MCF 10A (cell line): ENCODE measurements around the gene PNPLA8. TPM values are rescaled to one million over a fixed set of nuclear protein-coding genes. Genes with fewer than 3 reads are reported as not detected.

Source experiments
- BruUV-seq: library from RNA; stranded (reverse); fragments of 400-500 nt; replicated peaks from 2 replicates; lab custom pipeline; 2021; lab: Mats Ljungman, UMichigan
- CTCF ChIA-PET: fragments of 300-600 bp; sonication (Branson Sonifier 250); formaldehyde crosslinking; extraction: SDS; loops from one replicate; lab custom pipeline; 2021; ENCODE audit warnings: antibody characterized with exemption, inconsistent platforms; lab: Yijun Ruan, JAX
- POLR2A ChIA-PET: fragments of 300-600, 350-650 bp; sonication (Branson Sonifier 250); formaldehyde crosslinking; extraction: SDS; loops from one replicate; lab custom pipeline; 2020; ENCODE audit warnings: antibody characterized with exemption, inconsistent platforms; lab: Yijun Ruan, JAX
- DNase-seq: peaks from one replicate; pipeline ENCODE4 v3.0.0-alpha.2; 2018; ENCODE audit not compliant: unreplicated experiment
- H3K27ac Mint-ChIP-seq: one replicate; pipeline ENCODE4 v1.8.0; 2022; ENCODE audit warnings: mild to moderate bottlenecking, low read depth, mixed read lengths; ENCODE audit not compliant: unreplicated experiment
- H3K27me3 Mint-ChIP-seq: one replicate; pipeline ENCODE4 v1.8.0; 2022; ENCODE audit warnings: mixed read lengths; ENCODE audit not compliant: insufficient read depth, unreplicated experiment
- H3K36me3 Mint-ChIP-seq: one replicate; pipeline ENCODE4 v1.8.0; 2022; ENCODE audit warnings: mild to moderate bottlenecking, moderate library complexity, mixed read lengths; ENCODE audit not compliant: insufficient read depth, unreplicated experiment
- H3K4me1 Mint-ChIP-seq: one replicate; pipeline ENCODE4 v1.8.0; 2022; ENCODE audit warnings: mixed read lengths; ENCODE audit not compliant: insufficient read depth, unreplicated experiment
- H3K4me3 Mint-ChIP-seq: one replicate; pipeline ENCODE4 v1.8.0; 2022; ENCODE audit warnings: mild to moderate bottlenecking, moderate library complexity, mixed read lengths; ENCODE audit not compliant: unreplicated experiment
- H3K9me3 Mint-ChIP-seq: one replicate; pipeline ENCODE4 v1.8.0; 2022; ENCODE audit warnings: mixed read lengths; ENCODE audit not compliant: unreplicated experiment
- CTCF ChIP-seq: fragments of 200-600 bp; IDR thresholded peaks from one replicate; pipeline ENCODE4 v1.8.0; 2022; ENCODE audit warnings: antibody characterized with exemption, mild to moderate bottlenecking; ENCODE audit not compliant: unreplicated experiment
- intact Hi-C: fragments of 100-400 bp; cut with micrococcal nuclease; formaldehyde crosslinking; loops from 2 replicates; pipeline ENCODE4 v1.14.1; 2022
- total RNA-seq: library from RNA; stranded (reverse); gene quantifications from 2 replicates; pipeline ENCODE4 v1.2.3, GENCODE V29; 2022

The PNPLA8 gene
- total RNA-seq, 1 experiment from 2014 or later = 28.5 TPM

GRCh38 chr7:108448584-108449505 lies 77.1 kb downstream of the PNPLA8 start:
- H3K4me3 Mint-ChIP-seq = no peak overlapping the region
- no TSS peak for BruUV-seq
- no peak overlapping the region for H3K27ac Mint-ChIP-seq
- H3K4me1 Mint-ChIP-seq = no peaks in the 10 kb centered on the region
- no peak for DNase-seq
- ChIA-PET POLR2A (interaction anchor here (0.5 kb wide), 1 partner anchor 75 kb away, joined by 3 read pairs; no protein-coding TSS in a partner anchor), CTCF (interaction anchor here (0.5 to 0.8 kb wide), 2 partner anchors 41 to 137 kb away, joined by 3 read pairs; no protein-coding TSS in a partner anchor)
- peaks cover 12% of the 10 kb centered on the region for H3K27me3 Mint-ChIP-seq
- no peak for TF ChIP-seq CTCF
- no peaks in the 10 kb centered on the region for H3K36me3 Mint-ChIP-seq
- H3K9me3 Mint-ChIP-seq = no peaks in the 10 kb centered on the region
- intact Hi-C loops = no loop called here

DNA sequence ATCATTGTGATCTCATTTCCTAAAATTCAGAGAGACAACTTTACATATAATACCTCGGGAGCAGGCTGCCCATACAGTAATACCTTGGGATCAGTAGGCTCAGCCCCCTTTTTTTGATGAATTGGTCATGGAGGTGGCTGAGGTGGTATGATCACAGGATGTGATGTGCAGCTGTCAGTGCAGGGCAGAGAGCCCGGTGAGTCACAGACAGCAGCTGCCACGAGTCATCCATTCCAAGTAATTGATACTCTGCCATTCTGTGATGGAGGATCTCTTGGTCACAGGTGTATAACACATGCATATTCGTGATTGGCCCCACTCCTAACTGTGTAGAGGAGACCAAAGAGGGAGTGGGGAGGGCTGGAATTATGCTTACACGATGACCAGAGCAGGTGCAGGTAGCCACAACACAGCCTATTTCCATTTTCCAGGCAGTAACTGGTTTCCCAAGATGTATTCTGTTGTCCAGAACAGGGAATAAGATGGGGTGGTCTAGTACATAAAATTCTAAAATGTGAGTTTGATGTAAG lies 83.8 kb downstream of the PNPLA8 start:
- CTCF ChIA-PET = interaction anchor here (1.6 to 2.0 kb wide), 3 partner anchors 11 to 55 kb away, joined by 6 to 7 read pairs (median 7); no protein-coding TSS in a partner anchor

GRCh38 chr7:108441392-108441955 lies 84.5 kb downstream of the PNPLA8 start:
- no peak overlapping the region for H3K27ac Mint-ChIP-seq
- intact Hi-C loops = no loop called here
- H3K4me3 Mint-ChIP-seq = no peak overlapping the region
- H3K4me1 Mint-ChIP-seq = no peaks in the 10 kb centered on the region
- H3K36me3 Mint-ChIP-seq = no peaks in the 10 kb centered on the region
- no peak for DNase-seq
- no peaks in the 10 kb centered on the region for H3K27me3 Mint-ChIP-seq
- H3K9me3 Mint-ChIP-seq = no peaks in the 10 kb centered on the region
- CTCF ChIA-PET = interaction anchor here (1.9 to 2.0 kb wide), 2 partner anchors 18 to 55 kb away, joined by 6 to 7 read pairs; no protein-coding TSS in a partner anchor
- TF ChIP-seq CTCF = no peak
- BruUV-seq = no TSS peak
- POLR2A ChIA-PET = no interaction called here

More for the DNA sequence above, 83.8 kb downstream of the PNPLA8 start:
- no TSS peak for BruUV-seq
- Mint-ChIP-seq H3K4me3 (no peak overlapping the region), H3K4me1 (no peaks in the 10 kb centered on the region), H3K27ac (no peak overlapping the region), H3K27me3 (no peaks in the 10 kb centered on the region), H3K9me3 (no peaks in the 10 kb centered on the region), H3K36me3 (no peaks in the 10 kb centered on the region)
- intact Hi-C loops = no loop called here
- peak; percentile 47 for DNase-seq
- POLR2A ChIA-PET = no interaction called here
- TF ChIP-seq CTCF = no peak

- no peak for TF ChIP-seq CTCF
- Mint-ChIP-seq H3K4me1 (no peaks in the 10 kb centered on the region), H3K9me3 (no peaks in the 10 kb centered on the region), H3K27me3 (no peaks in the 10 kb centered on the region), H3K36me3 (no peaks in the 10 kb centered on the region), H3K27ac (no peak overlapping the region), H3K4me3 (no peak overlapping the region)
- ChIA-PET POLR2A (interaction anchor here (0.6 to 0.8 kb wide), 2 partner anchors 236 to 1383 kb away, joined by 3 to 4 read pairs; no protein-coding TSS in a partner anchor), CTCF (interaction anchor here (1.9 kb wide), 1 partner anchor 19 kb away, joined by 7 read pairs; no protein-coding TSS in a partner anchor)
- intact Hi-C loops = no loop called here
- no TSS peak for BruUV-seq
- DNase-seq = no peak
Observed at GRCh38 chr7:108440613-108441012, 85.3 kb downstream of the PNPLA8 start.
